Measurements from ENCODE around the gene DHPS.

DNA sequence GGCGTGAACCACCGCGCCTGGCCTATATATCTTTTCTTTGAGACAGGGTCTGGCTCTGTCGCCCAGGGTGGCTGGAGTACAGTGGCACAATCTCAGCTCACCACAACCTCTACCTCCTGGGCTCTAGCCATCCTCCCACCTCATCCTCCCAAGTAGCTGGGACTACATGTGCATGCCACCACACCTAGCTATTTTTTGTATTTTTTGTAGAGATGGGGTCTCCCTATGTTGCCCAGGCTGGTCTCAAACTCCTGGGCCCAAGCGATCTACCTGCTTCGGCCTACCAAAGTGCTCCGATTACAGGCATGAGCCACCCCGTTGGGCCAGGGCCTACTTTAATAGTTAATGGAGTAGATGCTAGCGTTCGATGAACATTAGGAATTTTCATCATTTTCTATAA lies 38.6 kb upstream of the DHPS start:
- TF ChIP-seq, protein P1, sequence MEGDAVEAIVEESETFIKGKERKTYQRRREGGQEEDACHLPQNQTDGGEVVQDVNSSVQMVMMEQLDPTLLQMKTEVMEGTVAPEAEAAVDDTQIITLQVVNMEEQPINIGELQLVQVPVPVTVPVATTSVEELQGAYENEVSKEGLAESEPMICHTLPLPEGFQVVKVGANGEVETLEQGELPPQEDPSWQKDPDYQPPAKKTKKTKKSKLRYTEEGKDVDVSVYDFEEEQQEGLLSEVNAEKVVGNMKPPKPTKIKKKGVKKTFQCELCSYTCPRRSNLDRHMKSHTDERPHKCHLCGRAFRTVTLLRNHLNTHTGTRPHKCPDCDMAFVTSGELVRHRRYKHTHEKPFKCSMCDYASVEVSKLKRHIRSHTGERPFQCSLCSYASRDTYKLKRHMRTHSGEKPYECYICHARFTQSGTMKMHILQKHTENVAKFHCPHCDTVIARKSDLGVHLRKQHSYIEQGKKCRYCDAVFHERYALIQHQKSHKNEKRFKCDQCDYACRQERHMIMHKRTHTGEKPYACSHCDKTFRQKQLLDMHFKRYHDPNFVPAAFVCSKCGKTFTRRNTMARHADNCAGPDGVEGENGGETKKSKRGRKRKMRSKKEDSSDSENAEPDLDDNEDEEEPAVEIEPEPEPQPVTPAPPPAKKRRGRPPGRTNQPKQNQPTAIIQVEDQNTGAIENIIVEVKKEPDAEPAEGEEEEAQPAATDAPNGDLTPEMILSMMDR (conservative IDR thresholded peaks at IDR 0.05; ENCODE audit: low read depth, low read length) = no peak
- TF ChIP-seq RFX5 (IDR thresholded peaks at IDR 0.05; ENCODE audit: low read depth, low read length) = no peak
